KOPT-K1 (cell line): ENCODE results near the gene PFDN2.

ENCODE experiments used
- H3K27ac ChIP-seq: fragments of 200-600 bp; sonication (generic); 2 replicates; pipeline ENCODE4 v1.5.1; 2016; ENCODE audit warnings: antibody characterized with exemption, mild to moderate bottlenecking, low read depth, low read length; ENCODE audit not compliant: poor library complexity, severe bottlenecking
- H3K36me3 ChIP-seq: fragments of 200-600 bp; sonication (generic); 2 replicates; pipeline ENCODE4 v1.5.1; 2017; ENCODE audit warnings: antibody characterized with exemption, mild to moderate bottlenecking, low read length, moderate library complexity; ENCODE audit not compliant: insufficient read depth
- H3K9me3 ChIP-seq: fragments of 200-600 bp; sonication (generic); 2 replicates; pipeline ENCODE4 v1.5.1; 2017; ENCODE audit warnings: antibody characterized with exemption, low read length, mild to moderate bottlenecking; ENCODE audit not compliant: insufficient read depth, poor library complexity, severe bottlenecking

Gene PFDN2

GRCh38 chr1:161098210-161099068 is 19.4 kb downstream of the PFDN2 start, which contains the start of gene KLHDC9:
Gene KLHDC9 (plus strand): TSS chr1:161098361. CDS start chr1:161098536, 175 bp downstream.
- Histone ChIP-seq H3K36me3 (peaks cover 43% of the 10 kb centered on the region), H3K27ac (no peak within 1 kb of the TSS), H3K9me3 (no peaks in the 10 kb centered on the region)

GRCh38 chr1:161096530-161096929 is 21.3 kb downstream of the PFDN2 start:
- Histone ChIP-seq H3K36me3 (peaks cover 26% of the 10 kb centered on the region), H3K27ac (no peak overlapping the region), H3K9me3 (no peaks in the 10 kb centered on the region)

DNA sequence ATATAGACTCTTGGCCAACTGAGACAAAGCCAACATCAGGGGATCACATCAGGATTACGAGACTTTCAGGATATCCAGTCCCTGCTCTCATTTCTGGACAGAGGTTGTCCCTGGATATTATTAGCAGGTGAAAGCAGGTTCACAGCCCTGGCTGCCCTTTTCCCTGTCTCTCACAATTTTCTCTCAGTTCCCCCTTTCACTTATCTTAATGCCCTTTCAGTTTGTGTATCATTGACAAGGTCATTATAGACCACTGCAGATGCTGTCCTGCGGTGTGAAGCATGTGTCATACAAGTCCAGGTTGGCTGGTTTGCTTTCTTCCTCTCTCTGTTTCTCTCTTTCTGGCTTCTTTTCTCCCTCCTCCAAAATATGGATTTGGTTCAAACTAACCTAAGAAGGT is 21.8 kb downstream of the PFDN2 start:
- Histone ChIP-seq H3K27ac (no peak overlapping the region), H3K9me3 (no peaks in the 10 kb centered on the region), H3K36me3 (peaks cover 21% of the 10 kb centered on the region)

DNA sequence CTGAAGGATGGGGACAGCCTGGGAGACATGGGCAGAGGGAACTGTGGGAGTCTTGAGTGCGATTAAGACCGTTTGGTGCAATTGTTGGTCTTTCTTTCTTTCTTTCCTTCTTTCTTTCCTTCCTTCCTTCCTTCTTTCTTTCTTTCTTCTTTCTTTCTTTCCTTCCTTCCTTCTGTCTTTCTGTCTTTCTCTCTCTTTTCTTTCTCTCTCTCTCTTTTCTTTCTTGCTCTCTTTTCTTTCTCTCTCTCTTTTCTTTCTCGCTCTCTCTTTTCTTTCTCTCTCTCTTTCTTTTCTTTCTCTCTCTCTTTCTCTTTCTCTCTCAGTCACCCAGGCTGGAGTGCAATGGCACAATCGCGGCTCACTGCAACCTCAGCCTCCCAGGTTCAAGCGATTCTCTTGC is 22.6 kb downstream of the PFDN2 start:
- H3K27ac ChIP-seq: no peak overlapping the region
- H3K36me3 ChIP-seq: peaks cover 14% of the 10 kb centered on the region
- H3K9me3 ChIP-seq: no peaks in the 10 kb centered on the region

DNA sequence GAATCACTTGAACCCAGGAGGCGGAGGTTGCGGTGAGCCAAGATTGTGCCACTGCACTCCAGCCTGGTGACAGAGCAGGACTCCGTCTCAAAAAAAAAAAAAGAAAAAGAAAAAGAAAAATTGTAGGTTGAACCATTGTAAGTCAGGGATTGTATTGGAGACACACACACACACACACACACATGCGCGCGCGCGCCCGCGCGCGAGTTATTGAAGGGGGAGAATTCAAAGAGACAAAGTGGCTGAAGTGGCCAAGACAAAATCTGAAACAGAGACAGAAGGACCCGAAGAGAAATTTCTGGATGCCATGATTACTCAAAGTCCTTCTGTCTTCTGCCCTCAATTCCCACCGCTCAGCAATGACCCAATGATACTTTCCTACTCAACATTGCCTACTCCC is 23.4 kb downstream of the PFDN2 start:
- Histone ChIP-seq H3K9me3 (no peaks in the 10 kb centered on the region), H3K36me3 (peaks cover 6% of the 10 kb centered on the region), H3K27ac (no peak overlapping the region)

DNA sequence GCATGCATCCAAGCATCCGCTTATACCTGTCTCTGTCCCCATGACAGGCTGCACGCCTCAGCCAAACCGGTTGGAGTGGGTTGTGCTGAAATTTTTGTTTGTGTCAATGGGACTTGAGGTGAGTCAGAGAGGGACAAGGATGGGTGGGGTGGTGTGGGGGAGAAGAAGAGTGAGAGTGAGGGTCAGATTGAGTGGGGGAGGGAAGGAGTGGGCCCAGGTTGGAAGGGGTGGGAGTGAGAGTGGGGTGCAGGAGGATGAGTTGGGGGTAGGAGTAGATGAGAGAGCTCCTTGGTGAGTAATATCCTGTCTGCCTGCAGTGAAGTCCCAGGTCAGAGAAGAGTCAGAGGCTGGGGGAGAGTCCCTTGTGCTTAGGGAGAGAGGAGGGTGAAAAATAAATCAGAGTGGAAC is 25.2 kb downstream of the PFDN2 start:
- Histone ChIP-seq H3K9me3 (no peaks in the 10 kb centered on the region), H3K36me3 (no peaks in the 10 kb centered on the region), H3K27ac (no peak overlapping the region)

DNA sequence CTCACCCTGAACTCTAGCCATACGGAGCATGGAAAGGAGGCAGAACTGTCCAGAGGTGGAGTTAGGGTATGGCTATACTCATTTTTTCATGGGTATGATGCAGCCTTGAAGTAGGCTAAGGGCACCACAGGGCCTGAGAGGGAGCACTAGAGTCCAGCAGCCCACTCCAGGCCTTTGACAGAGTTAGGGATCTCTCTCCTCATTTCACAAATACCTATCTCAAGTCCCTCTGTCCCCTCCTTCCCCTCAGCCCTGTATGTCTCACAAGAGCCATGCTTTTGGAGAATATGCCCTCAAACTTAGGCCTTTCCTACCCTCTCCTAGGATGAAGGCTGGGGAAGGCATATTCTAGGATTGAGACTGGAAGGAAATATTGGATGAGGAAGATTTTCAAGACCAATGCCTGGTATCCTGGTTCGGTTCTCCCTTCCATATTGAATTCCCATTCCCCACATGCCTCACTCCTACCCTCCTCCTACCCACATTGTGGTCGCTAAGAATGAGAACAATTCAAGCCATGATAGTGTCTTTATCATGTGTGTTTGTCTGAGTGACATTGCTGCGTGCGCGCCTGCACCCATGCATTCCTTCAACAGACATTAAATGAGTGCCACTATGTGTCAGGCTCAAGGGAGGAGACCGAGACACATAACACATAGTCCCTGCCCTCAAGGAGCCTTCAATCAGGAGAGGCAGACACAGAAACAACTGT is 25.9 kb downstream of the PFDN2 start:
- no peak overlapping the region for H3K27ac ChIP-seq
- H3K9me3 ChIP-seq: no peaks in the 10 kb centered on the region

GRCh38 chr1:161091093-161091492 is 26.7 kb downstream of the PFDN2 start:
- no peak overlapping the region for H3K27ac ChIP-seq
- H3K9me3 ChIP-seq: no peaks in the 10 kb centered on the region
- no peaks in the 10 kb centered on the region for H3K36me3 ChIP-seq

More for the DNA sequence above, 25.9 kb downstream of the PFDN2 start:
- no peaks in the 10 kb centered on the region for H3K36me3 ChIP-seq

- no peaks in the 10 kb centered on the region for H3K9me3 ChIP-seq
- H3K36me3 ChIP-seq: no peaks in the 10 kb centered on the region
- no peak overlapping the region for H3K27ac ChIP-seq
Measured at GRCh38 chr1:161090617-161091016, 27.2 kb downstream of the PFDN2 start.

- H3K36me3 ChIP-seq: no peaks in the 10 kb centered on the region
- H3K9me3 ChIP-seq: no peaks in the 10 kb centered on the region
- H3K27ac ChIP-seq: no peak overlapping the region
Measured at GRCh38 chr1:161089938-161090337, 27.9 kb downstream of the PFDN2 start.

GRCh38 chr1:161089251-161089924 is 28.4 kb downstream of the PFDN2 start, which contains the start of gene NECTIN4:
Gene NECTIN4 (minus strand): TSS chr1:161089558. CDS start chr1:161089296, 262 bp downstream.
- H3K27ac ChIP-seq: no peak within 1 kb of the TSS
- no peaks in the 10 kb centered on the region for H3K36me3 ChIP-seq
- no peaks in the 10 kb centered on the region for H3K9me3 ChIP-seq

DNA sequence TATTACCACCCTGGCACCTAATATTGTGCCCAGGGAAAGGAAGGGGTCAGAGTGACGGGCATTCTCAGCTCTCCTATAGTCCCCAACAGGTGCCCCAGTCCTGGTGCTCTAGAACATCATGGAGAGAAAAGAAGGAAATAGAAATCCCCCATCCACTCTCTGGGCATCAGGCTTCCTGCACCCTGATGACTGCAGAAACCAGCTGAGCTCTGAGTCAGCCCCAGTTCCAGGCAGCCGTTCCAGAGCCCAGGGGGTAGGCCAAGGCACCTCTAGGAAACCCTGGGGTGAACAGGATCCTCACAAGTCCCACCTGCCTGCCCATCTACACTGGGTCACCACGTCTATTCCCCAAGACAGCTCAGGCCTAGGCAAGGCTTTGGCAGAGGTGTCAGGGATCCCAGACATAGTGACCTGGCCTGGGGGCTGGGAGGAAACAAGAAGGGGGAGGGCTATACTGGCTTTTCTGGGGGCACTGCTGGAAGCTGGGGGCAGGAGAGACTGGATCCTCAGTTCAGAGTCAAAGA is 29.2 kb downstream of the PFDN2 start:
- no peaks in the 10 kb centered on the region for H3K36me3 ChIP-seq
- no peaks in the 10 kb centered on the region for H3K9me3 ChIP-seq
- no peak overlapping the region for H3K27ac ChIP-seq

GRCh38 chr1:161086457-161086856 is 31.4 kb downstream of the PFDN2 start:
- Histone ChIP-seq H3K9me3 (no peaks in the 10 kb centered on the region), H3K36me3 (no peaks in the 10 kb centered on the region), H3K27ac (no peak overlapping the region)

DNA sequence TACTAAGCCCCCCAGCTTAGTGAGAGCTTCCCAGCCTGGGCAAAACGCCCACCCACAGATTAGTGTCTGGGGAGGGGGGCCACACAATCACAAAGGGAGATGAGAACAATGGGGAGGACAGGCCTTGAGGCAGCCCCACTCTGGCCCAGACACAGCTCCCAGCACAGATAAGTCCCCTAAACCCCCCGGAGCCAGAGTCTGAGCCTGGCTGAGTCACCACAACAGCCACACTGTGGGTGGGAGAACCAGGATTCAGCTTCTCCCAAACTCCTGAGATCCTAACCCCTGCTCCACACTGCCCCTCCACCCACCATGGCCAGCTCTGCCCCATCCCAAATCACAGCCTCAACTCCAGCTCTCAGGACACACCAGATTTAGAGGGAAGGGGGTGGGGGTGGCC is 32.7 kb downstream of the PFDN2 start:
- Histone ChIP-seq H3K27ac (no peak overlapping the region), H3K9me3 (no peaks in the 10 kb centered on the region), H3K36me3 (no peaks in the 10 kb centered on the region)

GRCh38 chr1:161084597-161084988 is 33.2 kb downstream of the PFDN2 start:
- Histone ChIP-seq H3K36me3 (no peaks in the 10 kb centered on the region), H3K9me3 (no peaks in the 10 kb centered on the region), H3K27ac (no peak overlapping the region)
